Measurements from ENCODE around the gene GIMAP8.

- TF ChIP-seq CTCF (IDR thresholded peaks at IDR 0.05) (no peak), POLR2A (IDR thresholded peaks at IDR 0.05) (no peak)
These were observed 39.6 kb upstream of the GIMAP8 start for GRCh38 chr7:150410680-150411346.
